ENCODE data around the gene INTS14.
"Not testable (repeated sequence)": the region's sequence is repeated elsewhere in the genome, so short reads cannot be mapped to it uniquely, and the experiment has no call there.

The INTS14 gene

DNA sequence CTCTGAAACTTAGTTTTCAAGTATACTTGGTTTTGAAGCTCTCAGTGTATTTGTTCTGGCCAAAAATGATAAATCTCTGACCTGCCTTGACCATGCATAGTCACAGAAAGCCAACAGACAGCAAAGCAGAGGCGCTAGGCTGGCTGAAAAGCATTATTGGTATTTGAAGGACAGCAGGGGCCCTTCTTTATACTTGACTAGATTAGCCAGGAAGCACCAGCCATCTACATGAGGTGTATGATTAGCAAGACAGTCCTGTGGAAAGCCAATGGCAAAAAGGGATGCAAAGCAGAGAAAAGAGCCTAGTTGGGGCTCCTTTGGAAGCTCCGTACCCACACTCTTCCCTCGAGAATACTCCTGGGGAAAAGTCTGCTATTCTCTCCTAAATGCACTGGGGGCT lies 18.6 kb upstream of the INTS14 start:
- DNase-seq: no peak

DNA sequence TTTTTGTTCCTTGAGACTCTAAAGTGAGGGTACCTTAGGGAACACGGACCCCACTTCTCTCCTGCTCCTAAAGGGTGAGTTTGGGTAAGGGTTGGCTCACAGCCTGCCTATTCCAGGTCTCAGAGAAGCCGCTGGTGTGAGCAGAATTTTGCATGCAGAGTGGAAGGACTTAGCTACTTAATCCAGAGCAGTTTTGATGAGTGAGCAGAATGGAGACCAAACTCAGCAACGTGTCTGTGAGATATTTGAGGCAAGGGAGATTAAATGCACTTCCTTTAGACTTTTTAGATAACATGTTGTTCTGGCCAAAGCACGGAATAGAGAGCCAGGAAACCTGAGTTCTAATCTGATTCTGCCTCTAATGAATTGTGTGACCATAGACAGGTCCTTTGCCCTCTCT lies 15.9 kb upstream of the INTS14 start:
- DNase-seq: no peak

DNA sequence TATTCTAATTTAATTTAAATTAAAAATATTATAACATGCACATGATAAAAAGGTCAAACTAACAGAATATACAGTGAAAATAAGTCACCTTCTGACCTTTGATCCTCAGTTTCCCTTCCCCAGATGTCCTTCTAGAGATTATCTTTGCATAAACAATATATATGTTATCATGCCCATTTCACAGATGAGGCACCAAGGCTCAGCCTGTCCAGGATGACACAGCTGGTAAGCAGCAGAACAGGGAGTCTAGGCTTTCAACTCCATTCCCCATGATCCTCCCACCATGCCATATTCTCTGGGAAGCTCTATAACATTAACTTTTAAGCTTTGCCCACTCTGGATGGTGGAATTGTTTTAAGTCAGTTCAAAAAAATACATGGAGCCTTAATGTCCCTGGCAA lies 12.2 kb upstream of the INTS14 start:
- no peak for DNase-seq

DNA sequence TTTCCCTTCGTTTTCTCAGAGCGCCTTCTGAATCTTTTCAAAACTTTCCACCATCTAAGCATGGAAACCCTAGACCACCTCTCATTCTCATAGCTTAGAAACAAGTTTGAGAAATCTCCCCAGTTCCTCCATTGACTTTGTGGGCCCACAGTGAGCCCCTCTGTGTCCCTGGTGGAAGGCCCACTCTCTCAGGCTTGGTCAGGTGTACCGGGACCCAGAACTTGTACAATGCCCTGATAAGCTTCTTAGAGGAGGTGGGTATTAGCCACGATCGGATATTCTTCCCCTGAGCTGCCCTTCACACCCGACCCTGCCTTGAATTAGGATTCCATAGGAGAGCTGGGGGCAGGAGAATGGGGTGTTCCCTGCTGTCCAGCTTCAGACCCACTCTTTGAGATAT lies 10.7 kb upstream of the INTS14 start, which contains the start of gene SLC24A1:
SLC24A1 (plus strand) TSS at position 301 of the 400 bp plus-strand sequence. CDS start 2,143 bp downstream, outside the sequence.
- DNase-seq: no peak

DNA sequence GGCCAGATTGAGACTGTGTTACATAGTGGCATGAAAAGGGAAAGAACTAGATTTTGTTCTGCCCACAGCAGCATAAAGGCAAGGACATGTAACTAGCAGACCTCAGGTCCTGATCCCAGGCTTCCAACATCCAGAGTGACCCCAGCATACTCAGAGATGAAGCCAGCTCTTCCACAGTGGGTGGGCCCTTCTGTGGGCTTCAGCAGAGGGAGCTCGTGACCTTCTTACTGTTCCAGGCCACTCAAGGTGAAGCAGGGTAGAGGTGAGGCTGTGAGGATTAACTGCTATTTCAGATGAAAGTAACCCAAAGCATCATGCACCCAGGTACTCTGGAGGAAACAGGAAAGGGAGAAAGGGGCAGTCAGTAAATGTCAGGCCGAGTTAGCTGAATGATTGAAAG lies 9.9 kb upstream of the INTS14 start:
- no peak for DNase-seq

DNA sequence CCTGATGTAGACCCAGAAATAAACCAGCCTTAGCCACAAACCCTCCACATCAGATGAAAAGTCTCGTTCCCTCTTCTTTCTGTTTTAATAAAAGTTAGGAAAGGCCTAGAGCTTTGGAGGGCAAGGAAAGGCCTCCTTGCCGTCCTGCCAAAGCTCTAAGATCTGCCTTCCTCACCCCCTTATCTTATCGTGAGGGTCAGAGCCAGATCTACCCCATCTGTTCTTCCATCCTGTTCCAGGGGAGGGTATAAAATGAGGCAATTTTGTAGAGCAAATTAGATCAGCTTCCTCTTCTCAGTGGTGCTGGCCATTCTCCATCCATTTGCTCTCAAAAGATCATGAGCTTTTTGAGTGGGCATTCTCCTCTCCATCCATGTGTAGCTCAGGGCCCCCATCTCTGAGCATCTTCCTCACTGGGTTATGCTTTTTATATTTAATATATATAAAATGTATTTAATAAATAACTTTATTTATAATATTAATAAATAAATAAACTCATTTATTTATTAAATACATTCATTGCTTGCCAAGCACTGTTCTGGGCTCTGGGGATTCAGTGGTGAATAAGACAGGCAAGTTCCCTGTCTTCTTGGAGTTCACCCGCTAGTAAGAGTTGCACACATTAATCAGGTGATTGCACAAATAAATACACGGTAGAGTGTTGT lies 8.8 kb upstream of the INTS14 start:
- DNase-seq: no peak

DNA sequence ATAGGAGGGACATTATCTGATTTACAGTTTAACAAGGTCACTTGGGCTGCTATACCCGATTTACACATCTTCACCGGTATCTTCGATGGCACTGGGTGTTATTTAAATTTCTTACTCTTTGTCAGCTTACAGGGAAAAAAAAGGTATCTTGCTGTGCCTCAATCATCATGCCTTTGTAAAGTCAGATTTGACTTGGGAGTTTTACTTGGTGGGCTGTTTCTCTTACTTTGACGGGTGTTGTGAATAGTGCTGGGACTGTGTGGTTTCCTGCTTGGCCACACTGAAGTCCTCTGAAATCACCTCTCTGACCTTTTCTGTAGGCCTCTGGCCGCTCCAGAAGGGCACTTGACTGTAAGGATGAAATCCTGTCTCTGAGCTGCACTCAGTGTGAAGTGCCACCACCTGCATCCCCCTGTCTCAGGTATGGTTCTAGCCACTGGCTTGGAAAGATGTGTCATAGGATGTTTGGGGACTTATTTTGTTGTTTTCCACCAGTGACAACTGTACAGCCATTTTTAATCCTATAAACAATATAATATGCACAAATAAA lies 7.7 kb upstream of the INTS14 start:
- no peak for DNase-seq

DNA sequence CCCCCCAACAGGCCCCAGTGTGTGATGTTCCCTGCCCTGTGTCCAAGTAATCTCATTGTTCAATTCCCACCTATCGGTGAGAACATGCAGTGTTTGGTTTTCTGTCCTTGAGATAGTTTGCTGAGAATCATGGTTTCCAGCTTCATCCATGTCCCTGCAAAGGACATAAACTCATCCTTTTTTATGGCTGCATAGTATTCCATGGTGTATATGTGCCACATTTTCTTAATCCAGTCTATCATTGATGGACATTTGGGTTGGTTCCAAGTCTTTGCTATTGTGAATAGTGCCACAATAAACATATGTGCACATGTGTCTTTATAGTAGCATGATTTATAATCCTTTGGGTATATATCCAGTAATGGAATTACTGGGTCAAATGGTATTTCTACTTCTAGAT lies 5.0 kb upstream of the INTS14 start:
- DNase-seq: not testable (repeated sequence)

DNA sequence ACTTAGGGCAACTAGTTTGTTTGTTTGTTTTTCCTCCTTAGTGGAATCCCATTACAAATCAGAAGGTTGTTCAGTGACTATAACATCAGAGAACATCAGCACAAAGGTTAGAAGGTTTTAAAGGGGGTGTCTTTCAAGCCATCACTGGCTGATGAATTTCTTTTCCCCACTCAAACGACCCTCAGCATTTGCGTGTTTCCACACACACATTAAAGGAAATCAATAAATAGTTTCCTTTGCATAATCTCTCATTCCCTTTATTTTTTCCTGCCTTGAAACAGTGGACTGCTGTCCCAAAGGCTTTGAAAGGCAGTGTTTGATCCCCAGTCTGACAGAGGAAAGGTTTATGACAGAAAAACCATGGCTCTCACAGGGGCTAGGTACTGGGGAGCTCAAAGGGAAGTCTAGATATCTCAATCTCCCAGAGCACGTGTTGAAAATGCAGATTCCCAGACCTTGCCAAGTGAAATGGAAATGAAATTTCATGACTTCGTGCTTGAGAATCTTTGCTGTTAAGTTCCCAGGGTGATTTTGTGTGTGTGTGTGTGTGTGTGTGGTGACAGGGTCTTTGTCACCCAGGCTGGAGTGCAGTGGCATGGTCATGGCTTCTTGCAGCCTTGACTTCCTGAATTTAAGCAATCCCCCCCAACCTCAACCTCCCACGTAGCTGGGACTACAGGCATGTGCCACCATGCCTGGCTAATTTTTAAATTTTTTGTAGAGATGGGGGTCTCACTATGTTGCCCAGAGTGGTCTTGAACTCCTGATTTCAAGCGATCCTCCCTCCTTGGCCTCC lies 2.2 kb upstream of the INTS14 start:
- no peak for DNase-seq

DNA sequence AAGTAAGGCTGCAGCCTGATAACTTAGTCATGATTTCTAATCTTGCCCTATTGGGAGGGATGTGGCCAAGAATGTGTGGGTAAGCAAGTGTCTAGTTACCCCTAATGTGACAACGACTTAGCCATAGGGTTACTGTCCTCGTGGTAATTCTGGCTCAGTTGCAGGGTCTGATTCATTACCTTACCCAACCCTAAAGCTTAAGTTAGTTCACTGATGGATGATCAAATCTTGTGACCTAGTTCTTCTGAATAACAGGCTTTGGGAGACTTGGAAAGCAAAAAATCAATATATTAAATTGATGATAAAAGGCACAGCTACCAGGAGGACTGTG lies 1.6 kb upstream of the INTS14 start:
- DNase-seq: no peak

DNA sequence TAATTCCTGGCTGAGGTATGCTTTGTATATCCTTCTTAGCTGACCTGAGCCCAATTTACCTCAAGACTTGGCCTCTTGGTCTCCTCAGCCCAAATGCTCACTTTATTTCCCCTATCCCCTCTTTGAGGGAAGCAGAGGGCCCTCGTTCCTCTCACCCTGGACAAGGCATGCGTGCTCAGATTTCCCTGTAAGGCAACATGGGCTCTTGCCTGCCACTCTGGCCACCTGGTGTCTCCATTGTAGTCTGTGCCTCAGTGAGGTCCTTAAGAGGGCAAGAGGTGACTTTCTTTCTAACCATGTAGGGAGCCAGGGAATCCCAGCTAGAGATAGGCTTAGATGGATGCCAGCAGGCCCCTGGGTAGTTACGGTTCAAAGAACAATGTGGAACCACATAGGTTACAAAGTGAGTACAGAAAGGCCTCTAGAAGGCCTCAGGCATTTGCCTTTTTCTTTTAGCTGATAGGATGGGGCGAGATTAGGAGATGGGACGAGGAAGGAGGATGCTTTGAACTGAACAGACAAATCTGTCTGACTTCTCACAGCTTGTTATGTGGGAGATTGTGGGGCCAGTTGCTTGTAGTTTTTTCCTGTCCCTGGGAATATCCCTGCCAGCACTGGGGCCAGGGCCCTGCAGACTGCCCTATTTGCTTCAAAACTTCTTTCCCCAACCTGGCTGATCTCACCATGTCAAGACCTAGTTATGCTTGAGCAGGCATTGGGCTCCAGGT lies 1.1 kb upstream of the INTS14 start:
- DNase-seq: no peak

DNA sequence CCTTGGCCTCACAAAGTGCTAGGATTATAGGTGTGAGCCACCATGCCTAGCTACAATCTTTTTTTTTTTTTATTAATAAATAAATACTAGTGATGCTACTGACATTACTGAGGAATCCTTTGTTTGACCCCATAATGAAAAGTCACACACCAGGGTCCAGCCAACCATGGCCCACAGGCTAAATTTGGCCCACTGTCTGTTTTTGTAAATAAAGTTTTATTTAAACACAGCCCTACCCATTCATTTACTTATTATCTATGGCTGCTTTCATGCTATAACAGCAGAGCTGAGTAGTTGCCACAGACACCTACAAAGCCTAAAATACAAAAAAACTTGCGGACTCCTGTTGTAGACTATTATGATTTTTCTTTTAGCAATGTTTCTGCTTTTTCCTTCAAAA lies 7.4 kb downstream of the INTS14 start:
- no peak for DNase-seq

DNA sequence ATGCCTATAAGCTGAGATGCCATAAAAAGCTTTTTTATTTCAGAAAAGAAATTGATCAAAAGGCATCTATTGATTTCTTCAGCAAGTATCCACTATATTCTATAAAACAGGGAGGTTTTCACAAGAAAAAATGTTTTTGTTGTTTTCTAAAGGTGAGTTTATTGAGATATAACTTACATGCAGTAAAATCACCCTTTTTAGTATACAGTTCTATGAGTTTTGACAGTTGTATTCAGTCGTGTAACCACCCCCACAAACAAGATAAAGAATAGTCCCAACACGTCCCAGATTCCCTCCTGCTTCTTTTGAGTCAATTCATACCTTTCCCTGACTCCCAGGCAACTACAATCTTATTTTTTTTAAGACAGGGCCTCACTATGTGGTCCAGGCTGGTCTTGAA lies 7.8 kb downstream of the INTS14 start:
- DNase-seq: no peak

DNA sequence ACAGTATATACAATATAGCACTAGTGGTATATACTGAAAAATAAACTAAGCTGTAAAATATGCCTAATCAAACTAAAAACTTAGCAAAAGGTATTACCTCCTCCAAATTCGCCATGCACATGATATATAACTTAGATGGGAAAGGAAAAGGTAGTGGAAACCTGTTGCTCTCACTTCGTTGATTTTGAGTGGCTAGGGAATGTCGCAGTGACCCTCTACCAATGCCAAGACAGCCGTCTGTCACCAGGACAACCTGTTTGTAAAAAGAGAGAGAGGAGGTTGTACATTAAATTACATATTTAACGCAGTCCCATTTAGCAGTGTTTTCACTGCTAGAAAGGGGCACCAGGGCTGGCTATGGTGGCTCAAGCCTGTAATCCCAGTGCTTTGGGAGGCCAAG lies 11.3 kb downstream of the INTS14 start:
- no peak for DNase-seq

DNA sequence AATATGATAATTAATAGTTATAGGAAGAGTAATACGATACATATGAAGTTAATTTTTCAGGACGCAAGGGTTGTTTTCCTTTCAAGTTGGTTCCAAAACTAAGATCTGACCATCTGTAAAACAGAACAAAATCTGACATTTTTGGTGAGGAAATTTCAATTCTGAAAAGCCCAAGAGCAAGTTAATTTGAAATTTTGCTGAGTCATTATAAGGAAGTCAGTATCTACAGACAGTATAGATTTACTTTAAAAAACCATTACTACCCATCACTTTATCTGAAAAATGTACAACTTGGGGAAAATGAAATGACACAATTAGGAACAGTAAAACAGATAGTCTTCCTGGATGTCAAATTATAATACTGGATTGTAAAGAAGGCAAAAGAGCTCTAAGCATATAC lies 12.5 kb downstream of the INTS14 start:
- no peak for DNase-seq

DNA sequence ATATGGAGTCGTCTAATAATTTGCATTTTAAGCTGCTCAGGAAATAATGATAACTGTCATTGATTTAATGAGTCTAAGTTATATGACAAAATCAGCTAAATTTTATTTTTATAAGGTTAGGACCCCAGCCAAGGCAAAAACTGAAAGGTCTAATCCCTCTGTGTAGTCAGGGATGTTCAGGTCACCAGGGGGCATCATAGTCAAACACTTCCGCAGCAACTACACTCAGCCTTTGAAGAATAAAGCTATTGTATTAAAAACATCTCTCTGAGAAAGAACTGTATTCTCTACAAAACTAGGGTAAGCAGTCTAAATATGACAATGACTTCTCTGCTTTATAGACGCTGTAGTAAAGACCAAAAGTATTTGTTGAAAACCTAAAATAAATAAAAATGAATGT lies 15.0 kb downstream of the INTS14 start:
- DNase-seq: no peak

DNA sequence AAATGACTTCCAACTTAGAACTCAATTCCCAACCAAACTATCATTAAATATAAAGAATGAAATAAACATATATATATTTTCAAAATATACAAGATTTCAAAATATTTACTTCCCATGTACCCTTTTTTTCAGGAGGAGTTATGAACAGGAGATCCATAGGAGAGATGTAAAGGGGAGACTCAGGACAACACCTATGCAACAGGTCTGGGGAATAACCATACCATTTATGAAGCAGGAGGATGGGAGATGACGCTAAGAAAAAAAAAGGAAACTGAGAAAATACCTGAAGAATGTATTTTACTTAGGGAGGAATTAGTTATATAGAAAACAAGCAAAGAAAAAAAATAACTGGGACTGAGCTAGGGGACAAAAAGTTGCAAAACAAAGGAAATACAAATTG lies 23.8 kb downstream of the INTS14 start:
- no peak for DNase-seq

DNA sequence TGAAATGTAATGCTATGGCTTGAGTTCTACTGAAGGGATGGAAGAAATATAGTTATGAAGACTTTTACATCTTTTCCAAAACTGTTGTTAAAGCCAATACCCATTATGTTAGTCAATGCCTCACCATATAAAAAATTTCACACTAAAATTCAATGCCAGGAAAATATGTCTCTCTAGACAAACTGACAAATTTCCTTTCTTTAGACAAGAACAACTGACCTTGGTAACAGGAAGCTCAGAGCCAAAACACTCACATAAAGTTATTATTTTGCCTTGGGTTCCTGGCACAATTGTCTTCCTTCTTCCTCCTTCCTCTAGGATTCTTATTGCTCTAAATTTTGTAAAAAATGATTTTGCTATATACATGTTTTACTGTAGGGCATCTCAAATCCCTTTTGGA lies 26.7 kb downstream of the INTS14 start:
- DNase-seq: no peak

DNA sequence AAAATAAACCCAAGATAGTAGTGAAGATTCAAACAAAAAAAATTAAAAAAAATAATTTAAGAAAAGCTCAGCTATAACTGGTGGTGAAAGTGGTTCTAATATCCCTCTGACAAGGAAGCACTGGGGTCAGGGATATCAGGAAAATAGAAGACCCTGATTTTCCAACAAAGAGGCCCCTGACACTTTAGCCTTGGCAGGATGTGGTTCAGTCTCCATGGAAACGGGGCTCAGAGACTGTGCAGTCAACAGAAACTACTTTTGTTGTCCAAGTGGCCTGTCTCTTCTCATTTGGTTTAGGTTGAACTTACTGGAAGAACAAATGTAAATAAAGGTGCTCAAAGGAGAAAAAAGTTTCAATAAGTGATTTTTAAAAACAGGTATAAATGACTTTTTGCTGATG lies 27.2 kb downstream of the INTS14 start:
- DNase-seq: no peak

DNA sequence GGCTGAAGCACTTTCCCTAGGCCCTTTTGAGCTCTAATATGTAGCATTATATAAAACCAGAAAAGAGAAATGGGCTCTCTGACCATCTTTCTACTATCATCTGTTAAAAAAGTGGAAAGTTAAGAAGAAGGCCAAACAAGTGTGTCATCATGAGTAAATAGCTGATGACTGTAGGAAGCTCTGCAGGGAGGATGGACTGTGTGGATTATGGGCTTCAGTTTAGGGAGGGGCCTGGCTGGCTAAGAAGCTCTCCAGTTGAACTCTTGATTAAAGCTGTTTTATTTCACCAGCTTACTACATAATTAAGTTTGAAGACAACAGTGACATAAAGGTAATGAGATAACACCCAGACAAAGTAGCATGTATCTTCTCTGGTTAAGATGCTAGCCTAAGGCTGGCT lies 30.6 kb downstream of the INTS14 start:
- DNase-seq: no peak

DNA sequence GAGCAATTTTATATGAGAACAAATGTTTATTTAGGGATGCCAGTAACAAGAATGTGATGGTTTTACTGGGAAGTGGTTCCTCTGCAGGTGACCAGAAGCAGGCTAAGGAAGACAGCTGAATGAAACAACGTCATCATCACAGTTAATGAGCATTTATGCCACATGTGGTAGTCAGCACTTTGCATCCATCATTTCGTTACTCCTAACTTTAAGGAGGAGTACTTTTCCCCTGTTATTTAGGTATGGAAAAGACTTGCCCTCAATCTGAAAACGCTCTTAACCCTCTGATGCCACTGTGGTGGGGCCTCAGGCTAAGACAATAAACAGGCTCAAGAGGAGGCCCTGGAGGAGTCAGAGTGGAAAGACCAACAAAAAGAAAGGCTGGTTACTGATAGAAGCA lies 31.2 kb downstream of the INTS14 start:
- no peak for DNase-seq

DNA sequence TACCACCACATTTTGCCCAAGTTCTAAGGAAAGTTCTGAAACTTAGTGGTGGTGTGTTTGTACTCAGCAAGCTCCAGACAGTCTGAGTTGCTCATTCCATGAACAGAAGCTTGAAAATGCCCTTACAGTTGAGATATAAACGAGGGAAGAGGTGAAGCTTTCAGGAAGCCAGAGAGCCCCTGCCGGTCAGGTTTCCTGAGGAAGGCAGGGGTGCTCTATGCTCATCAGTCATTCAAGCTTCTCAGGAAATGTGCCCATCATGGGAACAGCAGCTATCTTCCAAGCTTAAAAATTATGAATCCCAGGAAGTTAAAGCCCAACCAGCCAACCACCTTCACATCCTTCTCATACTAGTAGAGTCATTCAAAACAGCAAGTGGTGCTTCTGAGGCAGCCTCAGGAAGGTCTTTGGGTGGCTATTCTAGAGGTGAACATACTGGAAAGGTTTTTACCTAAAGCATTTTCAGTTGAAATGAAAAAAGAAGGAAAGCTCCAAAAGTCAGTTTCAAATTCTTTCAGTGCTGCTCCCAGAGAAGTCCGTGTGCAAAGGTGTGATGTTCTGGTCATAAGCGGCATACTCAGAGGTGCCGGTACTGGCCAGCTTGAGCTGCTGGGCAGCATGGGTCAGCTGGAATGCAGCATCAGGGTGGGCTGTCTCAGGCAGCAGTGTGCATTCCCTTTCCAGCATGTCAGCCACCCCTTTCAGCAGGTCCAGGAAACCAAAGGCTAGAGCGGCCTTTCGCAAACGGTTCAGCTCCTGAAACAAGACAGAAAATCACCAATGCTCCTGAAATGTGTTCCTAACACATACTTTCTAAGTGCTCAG lies 31.8 kb downstream of the INTS14 start:
- DNase-seq: no peak
